HFF-Myc (cell line): Measurements from ENCODE around the gene MAPK9.

Experiments used
- DNase-seq: peaks from one replicate; pipeline ENCODE4 v3.0.0-alpha.2; 2011; ENCODE audit warnings: low read depth; ENCODE audit errors: extremely low read depth
- H3K4me3 ChIP-seq: replicated peaks from 2 replicates; pipeline ENCODE4 v1.5.1; 2011; ENCODE audit warnings: low read depth, mild to moderate bottlenecking, control low read depth, low read length
- TF ChIP-seq, protein P1 (sequence below): IDR thresholded peaks from 2 replicates; pipeline ENCODE4 v1.5.1; 2012; ENCODE audit warnings: mild to moderate bottlenecking, low read depth, low read length, control low read depth; ENCODE audit errors: missing control alignments

Gene MAPK9

DNA sequence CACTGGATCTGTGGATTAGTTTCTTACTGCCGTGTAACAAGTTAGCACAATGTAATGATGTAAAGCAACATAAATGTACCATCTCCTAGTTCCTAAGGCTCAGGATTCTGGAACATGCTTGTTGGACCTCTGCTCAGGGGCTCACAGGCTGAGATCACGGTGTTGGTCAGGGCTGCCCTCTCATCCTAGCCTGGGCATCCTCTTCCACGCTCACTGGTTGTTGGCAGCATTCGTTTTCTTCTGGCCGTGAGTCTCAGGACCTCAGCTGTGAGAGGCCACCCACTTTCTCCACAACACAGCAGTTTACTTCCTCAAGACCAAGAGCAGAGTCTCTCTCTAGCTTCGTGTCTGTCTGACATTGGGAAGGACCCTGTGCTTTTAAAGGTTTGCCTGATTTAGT lies 100.2 kb downstream of the MAPK9 start:
- DNase-seq = no peak
- TF ChIP-seq, protein P1, sequence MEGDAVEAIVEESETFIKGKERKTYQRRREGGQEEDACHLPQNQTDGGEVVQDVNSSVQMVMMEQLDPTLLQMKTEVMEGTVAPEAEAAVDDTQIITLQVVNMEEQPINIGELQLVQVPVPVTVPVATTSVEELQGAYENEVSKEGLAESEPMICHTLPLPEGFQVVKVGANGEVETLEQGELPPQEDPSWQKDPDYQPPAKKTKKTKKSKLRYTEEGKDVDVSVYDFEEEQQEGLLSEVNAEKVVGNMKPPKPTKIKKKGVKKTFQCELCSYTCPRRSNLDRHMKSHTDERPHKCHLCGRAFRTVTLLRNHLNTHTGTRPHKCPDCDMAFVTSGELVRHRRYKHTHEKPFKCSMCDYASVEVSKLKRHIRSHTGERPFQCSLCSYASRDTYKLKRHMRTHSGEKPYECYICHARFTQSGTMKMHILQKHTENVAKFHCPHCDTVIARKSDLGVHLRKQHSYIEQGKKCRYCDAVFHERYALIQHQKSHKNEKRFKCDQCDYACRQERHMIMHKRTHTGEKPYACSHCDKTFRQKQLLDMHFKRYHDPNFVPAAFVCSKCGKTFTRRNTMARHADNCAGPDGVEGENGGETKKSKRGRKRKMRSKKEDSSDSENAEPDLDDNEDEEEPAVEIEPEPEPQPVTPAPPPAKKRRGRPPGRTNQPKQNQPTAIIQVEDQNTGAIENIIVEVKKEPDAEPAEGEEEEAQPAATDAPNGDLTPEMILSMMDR = no peak
- H3K4me3 ChIP-seq = no peak overlapping the region

DNA sequence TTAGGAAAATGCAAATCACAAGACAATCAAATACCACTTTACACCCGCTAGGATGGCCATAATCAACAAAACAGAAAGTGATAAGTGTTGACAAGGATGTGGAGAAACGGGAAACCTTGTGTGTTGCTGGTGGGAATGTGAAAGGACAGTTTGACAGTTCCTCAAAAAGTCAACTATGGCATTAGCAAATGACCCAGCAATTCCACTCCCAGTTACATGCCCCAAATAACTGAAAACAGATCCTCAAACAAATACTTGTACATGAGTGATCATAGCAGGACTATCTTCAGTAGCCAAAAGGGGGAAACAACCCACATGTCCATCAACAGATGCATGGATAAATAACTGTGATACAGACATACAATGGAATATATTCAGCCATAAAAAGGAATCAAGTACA lies 104.1 kb downstream of the MAPK9 start:
- no peak for DNase-seq
- no peak overlapping the region for H3K4me3 ChIP-seq
- TF ChIP-seq, protein P1 = no peak
